ENCODE measurements around the gene ADARB1. TPM values are rescaled to one million over a fixed set of nuclear protein-coding genes. Genes with fewer than 3 reads are reported as not detected.
A peak's percentile ranks its signal among the peaks of the same experiment; 100 is the strongest.

Gene ADARB1
- total RNA-seq, 1 donor = 2.1 TPM

GRCh38 chr21:45241357-45241756 lies 167.0 kb downstream of the ADARB1 start:
- no peak for DNase-seq (ENCODE audit: low read depth)
- TF ChIP-seq CTCF (IDR thresholded peaks at IDR 0.05; ENCODE audit: insufficient read depth, low read length) = no peak
- H3K4me3 ChIP-seq (ENCODE audit: low read depth, low read length) = no peak overlapping the region

- no peak for TF ChIP-seq CTCF (IDR thresholded peaks at IDR 0.05; ENCODE audit: insufficient read depth, low read length)
- no peak for DNase-seq (ENCODE audit: low read depth)
Measured at GRCh38 chr21:45243603-45244002, 169.2 kb downstream of the ADARB1 start.

GRCh38 chr21:45244799-45245340 lies 170.5 kb downstream of the ADARB1 start:
- no peak for TF ChIP-seq CTCF (IDR thresholded peaks at IDR 0.05; ENCODE audit: insufficient read depth, low read length)
- no peak for DNase-seq (ENCODE audit: low read depth)

More at GRCh38 chr21:45243603-45244002, 169.2 kb downstream of the ADARB1 start:
- no peak overlapping the region for H3K4me3 ChIP-seq (ENCODE audit: low read depth, low read length)

GRCh38 chr21:45246386-45247320 lies 172.3 kb downstream of the ADARB1 start:
- no peak for TF ChIP-seq CTCF (IDR thresholded peaks at IDR 0.05; ENCODE audit: insufficient read depth, low read length)

More at GRCh38 chr21:45244799-45245340, 170.5 kb downstream of the ADARB1 start:
- H3K4me3 ChIP-seq (ENCODE audit: low read depth, low read length) = no peak overlapping the region

GRCh38 chr21:45248301-45248892 lies 174.0 kb downstream of the ADARB1 start:
- H3K4me3 ChIP-seq (ENCODE audit: low read depth, low read length) = peak overlapping the region; percentile 56
- no peak for DNase-seq (ENCODE audit: low read depth)
- TF ChIP-seq CTCF (IDR thresholded peaks at IDR 0.05; ENCODE audit: insufficient read depth, low read length) = no peak

More at GRCh38 chr21:45246386-45247320, 172.3 kb downstream of the ADARB1 start:
- DNase-seq (ENCODE audit: low read depth) = no peak
- H3K4me3 ChIP-seq (ENCODE audit: low read depth, low read length) = no peak overlapping the region

- peak overlapping the region; percentile 56 for H3K4me3 ChIP-seq (ENCODE audit: low read depth, low read length)
- TF ChIP-seq CTCF (IDR thresholded peaks at IDR 0.05; ENCODE audit: insufficient read depth, low read length) = peak; percentile 3
- peak; percentile 58 for DNase-seq (ENCODE audit: low read depth)
Measured at GRCh38 chr21:45248893-45249381, 174.6 kb downstream of the ADARB1 start.
